Neural cell (in vitro differentiated cells): Measurements from ENCODE around the gene CASP10.

Experiments used
- CTCF ChIP-seq: fragments of 450-650 bp; IDR thresholded peaks from 2 replicates; pipeline ENCODE4 v1.5.1; 2014; ENCODE audit warnings: antibody characterized with exemption, mild to moderate bottlenecking, moderate library complexity; ENCODE audit not compliant: poor library complexity, severe bottlenecking
- EP300 ChIP-seq: fragments of 450-650 bp; conservative IDR thresholded peaks from 2 replicates; pipeline ENCODE4 v1.6.1; 2014; ENCODE audit warnings: antibody characterized with exemption, mild to moderate bottlenecking, moderate library complexity; ENCODE audit not compliant: poor library complexity, severe bottlenecking
- EZH2 ChIP-seq: fragments of 200-600, 300-800 bp; shearing (Covaris generic), sonication (generic); IDR thresholded peaks from 2 replicates; pipeline ENCODE4 v1.6.1; 2014; ENCODE audit warnings: antibody characterized with exemption, low read length, borderline replicate concordance, mild to moderate bottlenecking; ENCODE audit not compliant: insufficient read depth, poor library complexity, severe bottlenecking
- POLR2AphosphoS5 ChIP-seq: IDR thresholded peaks from 2 replicates; pipeline ENCODE4 v1.6.1; 2012
- RAD21 ChIP-seq: fragments of 450-650 bp; conservative IDR thresholded peaks from 2 replicates; pipeline ENCODE4 v1.6.1; 2014; ENCODE audit warnings: antibody characterized with exemption, mild to moderate bottlenecking, moderate library complexity
- SMC3 ChIP-seq: fragments of 450-650 bp; conservative IDR thresholded peaks from 2 replicates; pipeline ENCODE4 v1.6.1; 2014; ENCODE audit warnings: antibody characterized with exemption, mild to moderate bottlenecking, moderate library complexity; ENCODE audit not compliant: poor library complexity

GRCh38 chr2:201188449-201188848, 5.5 kb downstream of the CASP10 start:
- no peak for TF ChIP-seq EZH2
- TF ChIP-seq CTCF: no peak
- TF ChIP-seq POLR2AphosphoS5: no peak
- TF ChIP-seq EP300: no peak
- TF ChIP-seq SMC3: no peak
- no peak for TF ChIP-seq RAD21
